Articular chondrocyte of knee joint (primary cell): ENCODE data around the gene DMBX1. TPM values are rescaled to one million over a fixed set of nuclear protein-coding genes. Genes with fewer than 3 reads are reported as not detected.

ENCODE experiments used
- total RNA-seq: library from RNA; depleted of rRNA; stranded (reverse); fragments of >200 nt; gene quantifications from 2 replicates; pipeline ENCODE4 v1.2.3, GENCODE V29; 2012

DMBX1 gene
- not detected in 2 replicates for total RNA-seq

GRCh38 chr1:46489638-46490405 is at the start of gene DMBX1:
TSS of gene DMBX1 (plus strand) at chr1:46489836. CDS start at chr1:46507011, 17,175 bp downstream.

Other genes with a start within 250 kb of the DMBX1 start
- 1.4 and 2.6 TPM in 2 replicates for gene RAD54L, start 242.1 kb upstream of the DMBX1 start, total RNA-seq
- gene LRRC41, start 186.2 kb upstream of the DMBX1 start, total RNA-seq, result 92.9 and 98.0 TPM in 2 replicates
- 324 and 472 TPM in 2 replicates for gene UQCRH, start 186.1 kb upstream of the DMBX1 start, total RNA-seq
- gene NSUN4, start 149.0 kb upstream of the DMBX1 start, total RNA-seq, result 17.2 and 20.9 TPM in 2 replicates
- gene FAAH, start 95.5 kb upstream of the DMBX1 start, total RNA-seq, result 3.1 and 3.7 TPM in 2 replicates
- gene KNCN, start 61.8 kb downstream of the DMBX1 start, total RNA-seq, result not detected in 2 replicates
- gene MKNK1, start 114.4 kb downstream of the DMBX1 start, total RNA-seq, result 18.6 and 28.5 TPM in 2 replicates
- gene MOB3C, start 127.0 kb downstream of the DMBX1 start, total RNA-seq, result 5.6 and 8.6 TPM in 2 replicates
- 52.3 and 57.2 TPM in 2 replicates for gene ATPAF1, start 178.5 kb downstream of the DMBX1 start, total RNA-seq
- gene TEX38, start 182.0 kb downstream of the DMBX1 start, total RNA-seq, result not detected in 2 replicates
- gene EFCAB14, start 229.3 kb downstream of the DMBX1 start, total RNA-seq, result 75.3 and 79.7 TPM in 2 replicates